GM19035 (cell line): ENCODE measurements around the gene UQCC5.

Source experiments
- ATAC-seq: cut with Tn5 transposase; IDR thresholded peaks from one replicate; pipeline ENCODE4 v1.9.1; 2021; ENCODE audit not compliant: unreplicated experiment

The UQCC5 gene, protein sequence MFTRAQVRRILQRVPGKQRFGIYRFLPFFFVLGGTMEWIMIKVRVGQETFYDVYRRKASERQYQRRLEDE

DNA sequence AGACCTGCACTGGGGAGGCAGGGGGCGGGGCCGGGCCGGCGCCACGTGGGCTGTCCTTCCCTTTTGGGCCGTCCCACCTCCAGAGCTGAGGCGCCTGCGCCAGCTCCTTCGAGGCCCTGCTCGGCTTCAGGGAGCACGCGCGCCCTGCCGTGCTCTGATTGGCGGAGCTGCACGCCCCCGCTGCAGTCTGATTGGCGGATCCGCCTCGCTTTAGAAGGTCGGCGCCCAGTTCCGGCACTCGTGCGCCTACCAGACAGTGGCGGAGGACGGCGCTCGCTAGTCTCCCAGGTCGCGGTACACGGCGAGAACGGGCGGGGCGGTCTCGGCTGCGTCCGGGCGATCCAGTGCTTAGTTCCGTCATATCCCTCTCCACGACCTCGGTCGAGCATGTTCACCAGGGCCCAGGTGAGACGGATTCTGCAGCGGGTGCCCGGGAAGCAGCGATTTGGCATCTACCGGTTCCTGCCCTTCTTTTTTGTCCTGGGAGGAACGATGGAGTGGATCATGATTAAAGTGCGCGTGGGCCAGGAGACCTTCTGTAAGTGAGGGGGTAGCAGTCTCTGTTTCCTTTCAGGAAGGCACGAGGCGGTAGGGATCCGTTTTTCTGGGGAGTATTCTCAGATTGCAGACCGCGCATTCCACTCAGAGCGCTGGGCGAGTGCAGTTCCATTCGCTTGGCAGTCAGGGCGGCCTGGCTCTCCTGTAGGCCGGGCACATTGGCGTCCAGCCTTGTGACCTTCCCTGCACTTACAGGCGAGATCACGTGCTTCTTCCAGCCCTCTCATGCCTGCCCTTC lies at the start of gene UQCC5:
Gene UQCC5, plus strand, starts transcription at position 237 of the 796 bp plus-strand sequence. Its CDS starts 151 bp downstream, at position 388.
- ATAC-seq, result peak; percentile 83

DNA sequence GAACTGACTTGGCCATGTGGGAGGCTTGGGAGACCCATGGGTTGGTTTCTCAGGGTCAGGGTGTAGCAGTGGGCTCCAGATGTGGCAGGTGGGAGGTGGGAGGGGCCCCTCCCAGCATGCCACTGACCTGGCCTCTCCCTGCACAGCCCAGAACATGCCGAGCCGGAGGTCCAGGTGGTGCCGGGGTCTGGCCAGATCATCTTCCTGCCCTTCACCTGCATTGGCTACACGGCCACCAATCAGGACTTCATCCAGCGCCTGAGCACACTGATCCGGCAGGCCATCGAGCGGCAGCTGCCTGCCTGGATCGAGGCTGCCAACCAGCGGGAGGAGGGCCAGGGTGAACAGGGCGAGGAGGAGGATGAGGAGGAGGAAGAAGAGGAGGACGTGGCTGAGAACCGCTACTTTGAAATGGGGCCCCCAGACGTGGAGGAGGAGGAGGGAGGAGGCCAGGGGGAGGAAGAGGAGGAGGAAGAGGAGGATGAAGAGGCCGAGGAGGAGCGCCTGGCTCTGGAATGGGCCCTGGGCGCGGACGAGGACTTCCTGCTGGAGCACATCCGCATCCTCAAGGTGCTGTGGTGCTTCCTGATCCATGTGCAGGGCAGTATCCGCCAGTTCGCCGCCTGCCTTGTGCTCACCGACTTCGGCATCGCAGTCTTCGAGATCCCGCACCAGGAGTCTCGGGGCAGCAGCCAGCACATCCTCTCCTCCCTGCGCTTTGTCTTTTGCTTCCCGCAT lies 49.2 kb upstream of the UQCC5 start:
- ATAC-seq, result no peak

DNA sequence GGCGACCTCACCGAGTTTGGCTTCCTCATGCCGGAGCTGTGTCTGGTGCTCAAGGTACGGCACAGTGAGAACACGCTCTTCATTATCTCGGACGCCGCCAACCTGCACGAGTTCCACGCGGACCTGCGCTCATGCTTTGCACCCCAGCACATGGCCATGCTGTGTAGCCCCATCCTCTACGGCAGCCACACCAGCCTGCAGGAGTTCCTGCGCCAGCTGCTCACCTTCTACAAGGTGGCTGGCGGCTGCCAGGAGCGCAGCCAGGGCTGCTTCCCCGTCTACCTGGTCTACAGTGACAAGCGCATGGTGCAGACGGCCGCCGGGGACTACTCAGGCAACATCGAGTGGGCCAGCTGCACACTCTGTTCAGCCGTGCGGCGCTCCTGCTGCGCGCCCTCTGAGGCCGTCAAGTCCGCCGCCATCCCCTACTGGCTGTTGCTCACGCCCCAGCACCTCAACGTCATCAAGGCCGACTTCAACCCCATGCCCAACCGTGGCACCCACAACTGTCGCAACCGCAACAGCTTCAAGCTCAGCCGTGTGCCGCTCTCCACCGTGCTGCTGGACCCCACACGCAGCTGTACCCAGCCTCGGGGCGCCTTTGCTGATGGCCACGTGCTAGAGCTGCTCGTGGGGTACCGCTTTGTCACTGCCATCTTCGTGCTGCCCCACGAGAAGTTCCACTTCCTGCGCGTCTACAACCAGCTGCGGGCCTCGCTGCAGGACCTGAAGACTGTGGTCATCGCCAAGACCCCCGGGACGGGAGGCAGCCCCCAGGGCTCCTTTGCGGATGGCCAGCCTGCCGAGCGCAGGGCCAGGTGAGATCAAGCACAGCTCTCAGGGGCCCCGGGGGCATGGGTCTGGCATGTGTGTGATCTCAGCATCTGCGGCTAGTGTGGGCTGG lies 48.4 kb upstream of the UQCC5 start:
- ATAC-seq, result no peak

DNA sequence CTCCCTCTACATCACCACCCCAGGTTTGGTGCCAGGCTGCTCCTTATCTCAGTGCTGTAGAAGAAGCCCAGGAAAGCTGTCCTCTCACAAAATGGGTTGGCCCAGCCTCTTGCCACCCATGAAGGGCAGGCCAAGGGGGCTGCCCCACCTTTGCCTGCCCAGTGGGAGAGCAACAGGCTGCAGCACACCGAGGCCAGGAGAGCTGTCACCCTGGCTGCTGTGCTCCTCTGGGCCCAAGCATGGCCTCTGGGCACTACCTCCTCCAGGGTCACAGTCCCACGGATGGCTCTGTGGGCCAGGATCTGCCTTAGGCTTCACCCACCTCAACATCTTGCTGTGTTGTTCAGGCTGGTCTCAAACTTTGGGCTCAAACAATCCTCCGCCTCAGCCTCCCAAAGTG lies 47.7 kb upstream of the UQCC5 start:
- ATAC-seq, result no peak

DNA sequence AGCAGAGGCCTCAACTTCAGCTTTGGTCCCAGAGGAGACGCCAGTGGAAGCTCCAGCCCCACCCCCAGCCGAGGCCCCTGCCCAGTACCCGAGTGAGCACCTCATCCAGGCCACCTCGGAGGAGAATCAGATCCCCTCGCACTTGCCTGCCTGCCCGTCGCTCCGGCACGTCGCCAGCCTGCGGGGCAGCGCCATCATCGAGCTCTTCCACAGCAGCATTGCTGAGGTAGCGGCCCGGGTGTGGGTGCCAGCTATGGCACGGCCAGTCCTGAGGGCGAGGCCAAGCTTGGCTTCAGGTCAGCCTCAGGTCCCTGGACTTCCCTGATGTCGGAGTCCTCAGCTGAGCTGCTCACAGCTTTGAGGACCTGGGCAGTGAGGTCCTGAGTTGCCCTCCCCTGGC lies 47.0 kb upstream of the UQCC5 start:
- no peak for ATAC-seq

DNA sequence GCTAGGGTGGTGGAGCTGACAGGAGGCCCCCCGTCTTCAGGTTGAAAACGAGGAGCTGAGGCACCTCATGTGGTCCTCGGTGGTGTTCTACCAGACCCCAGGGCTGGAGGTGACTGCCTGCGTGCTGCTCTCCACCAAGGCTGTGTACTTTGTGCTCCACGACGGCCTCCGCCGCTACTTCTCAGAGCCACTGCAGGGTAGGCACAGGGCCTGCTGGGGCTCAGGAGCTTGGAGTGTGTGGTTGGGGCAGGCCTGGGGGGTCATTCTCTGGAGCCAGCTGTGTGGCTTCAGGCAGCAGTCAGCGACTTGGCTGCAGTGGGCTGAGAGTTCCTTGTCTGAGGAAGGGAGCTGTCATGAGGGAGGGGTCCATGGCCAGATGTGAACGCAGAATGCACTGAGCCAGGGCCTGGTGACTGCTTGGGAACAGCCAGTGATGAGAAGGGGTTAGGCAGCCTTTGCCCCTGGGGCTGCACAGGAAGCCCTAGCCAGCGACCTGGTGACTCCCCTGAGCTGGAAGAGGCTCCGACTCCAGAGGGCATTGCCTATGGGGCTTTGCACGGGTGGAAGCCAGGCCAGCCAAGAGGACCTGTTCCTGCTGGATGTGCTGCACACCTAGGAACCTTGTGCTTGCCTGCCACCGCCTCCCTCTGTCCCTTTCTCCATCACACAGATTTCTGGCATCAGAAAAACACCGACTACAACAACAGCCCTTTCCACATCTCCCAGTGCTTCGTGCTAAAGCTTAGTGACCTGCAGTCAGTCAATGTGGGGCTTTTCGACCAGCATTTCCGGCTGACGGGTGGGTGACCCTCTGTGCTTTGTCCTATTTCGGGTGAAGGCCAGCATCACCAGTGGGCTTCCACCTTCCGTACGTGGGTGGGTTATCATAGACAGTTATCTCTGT lies 46.1 kb upstream of the UQCC5 start:
- no peak for ATAC-seq

DNA sequence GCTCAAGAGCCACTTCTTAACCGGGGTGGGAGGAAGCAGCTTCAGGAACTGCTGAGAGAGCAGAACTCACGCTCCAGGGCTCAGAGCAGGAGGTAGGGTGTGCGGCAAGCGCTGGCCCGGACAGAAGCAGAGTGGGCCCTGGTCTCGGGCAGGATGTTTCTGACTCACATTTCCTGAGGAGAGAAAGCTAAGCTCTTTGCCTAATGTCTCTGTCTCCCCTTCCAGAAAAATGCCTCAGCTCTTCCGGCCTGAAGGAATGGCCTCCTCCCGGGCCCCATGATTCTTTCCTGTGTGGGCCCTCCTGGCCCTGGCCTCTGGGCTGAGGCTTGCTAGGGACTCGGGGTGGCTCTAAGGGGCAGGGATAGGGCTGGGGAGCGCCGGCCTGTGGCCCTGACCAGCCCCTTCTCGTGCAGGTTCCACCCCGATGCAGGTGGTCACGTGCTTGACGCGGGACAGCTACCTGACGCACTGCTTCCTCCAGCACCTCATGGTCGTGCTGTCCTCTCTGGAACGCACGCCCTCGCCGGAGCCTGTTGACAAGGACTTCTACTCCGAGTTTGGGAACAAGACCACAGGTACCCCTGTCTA lies 45.4 kb upstream of the UQCC5 start:
- no peak for ATAC-seq

DNA sequence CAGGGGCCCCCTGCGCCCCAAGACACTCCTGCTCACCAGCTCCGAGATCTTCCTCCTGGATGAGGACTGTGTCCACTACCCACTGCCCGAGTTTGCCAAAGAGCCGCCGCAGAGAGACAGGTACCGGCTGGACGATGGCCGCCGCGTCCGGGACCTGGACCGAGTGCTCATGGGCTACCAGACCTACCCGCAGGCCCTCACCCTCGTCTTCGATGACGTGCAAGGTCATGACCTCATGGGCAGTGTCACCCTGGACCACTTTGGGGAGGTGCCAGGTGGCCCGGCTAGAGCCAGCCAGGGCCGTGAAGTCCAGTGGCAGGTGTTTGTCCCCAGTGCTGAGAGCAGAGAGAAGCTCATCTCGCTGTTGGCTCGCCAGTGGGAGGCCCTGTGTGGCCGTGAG lies 44.3 kb upstream of the UQCC5 start:
- ATAC-seq, result no peak

DNA sequence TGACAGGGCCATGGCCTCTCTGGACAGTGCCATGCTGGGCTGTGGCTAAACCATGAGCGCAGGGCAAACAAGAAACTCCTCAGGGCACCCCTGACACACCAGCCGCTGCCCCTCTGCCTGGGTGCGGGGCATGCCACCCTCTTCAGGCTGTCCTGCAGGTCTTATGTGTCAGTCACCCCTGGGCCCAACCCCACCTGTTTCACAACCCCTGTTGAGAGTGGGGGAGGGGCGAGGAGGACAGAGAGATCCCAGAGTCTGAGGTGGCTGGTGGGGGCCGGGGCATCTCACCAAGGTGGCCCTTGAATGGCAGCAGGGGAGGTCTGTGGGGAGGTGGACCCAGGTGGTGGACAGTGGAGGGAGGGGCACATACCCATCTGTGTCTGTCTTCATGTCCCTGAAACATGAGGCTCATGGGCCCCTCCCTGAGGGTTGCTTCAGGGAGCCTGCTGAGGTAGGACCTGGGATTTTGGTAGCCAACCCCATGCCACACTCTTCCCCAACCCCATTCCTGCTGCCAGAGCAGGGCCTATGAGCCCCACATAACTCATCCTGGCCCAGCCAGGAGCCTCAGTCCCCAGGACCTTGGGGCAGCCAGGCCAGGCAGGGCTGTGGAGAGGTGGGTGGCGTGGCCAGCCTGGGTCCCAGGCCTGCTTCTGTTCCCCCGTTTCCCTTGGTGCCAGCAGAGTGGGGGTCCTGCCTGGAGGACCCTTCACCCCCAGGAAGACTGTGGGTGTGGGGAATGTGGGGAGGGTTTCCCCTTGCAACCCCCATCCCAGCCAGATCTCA lies 43.0 kb upstream of the UQCC5 start:
- no peak for ATAC-seq

DNA sequence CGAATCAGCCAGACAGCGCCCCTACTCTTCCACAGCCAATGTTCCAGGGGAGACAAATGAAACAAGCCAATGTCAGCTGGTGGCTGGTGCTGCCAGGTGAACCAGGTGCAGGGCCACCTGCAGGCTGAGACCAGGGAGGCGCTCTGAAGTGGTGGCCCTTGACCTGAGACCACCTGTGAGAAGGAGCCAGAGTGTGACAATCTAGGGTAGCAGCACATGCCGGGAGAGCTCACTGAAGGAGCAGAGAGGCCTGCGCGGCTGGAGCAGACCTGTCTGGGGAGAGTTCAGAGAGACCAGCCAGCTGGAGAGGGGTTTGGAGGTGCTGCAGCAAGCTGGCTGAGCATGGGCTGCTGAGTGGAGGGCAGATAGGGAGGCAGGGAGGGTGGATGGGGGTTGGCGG lies 42.0 kb upstream of the UQCC5 start:
- ATAC-seq, result no peak

DNA sequence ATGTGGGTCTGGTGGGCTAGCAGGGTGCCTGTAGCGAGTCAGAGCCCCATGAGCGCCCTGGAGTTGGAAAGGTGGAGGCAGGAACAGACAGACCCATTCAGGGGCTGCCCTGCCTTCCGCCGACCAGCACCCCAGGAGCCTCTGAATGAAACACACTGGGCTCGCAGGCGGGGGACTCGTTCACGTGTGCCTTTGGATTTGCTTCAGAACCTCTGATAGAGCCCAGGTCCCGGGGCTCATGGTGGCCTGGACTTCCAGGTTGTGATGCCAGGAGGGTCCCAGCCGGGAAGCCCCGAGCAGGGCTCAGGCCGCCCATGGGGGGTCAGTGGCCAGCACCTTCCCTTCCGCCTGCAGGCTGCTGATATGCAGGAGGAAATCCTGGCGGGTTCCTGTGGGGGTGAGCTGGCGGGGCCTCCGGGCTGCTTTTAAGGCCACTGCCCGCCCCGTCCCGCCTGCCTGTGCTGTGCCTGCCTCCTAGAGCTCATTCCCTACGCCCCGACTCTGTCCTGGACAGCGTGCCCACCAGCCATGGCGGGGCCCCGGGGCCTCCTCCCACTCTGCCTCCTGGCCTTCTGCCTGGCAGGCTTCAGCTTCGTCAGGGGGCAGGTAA lies 41.4 kb upstream of the UQCC5 start, which contains the start of gene STAB1:
Gene STAB1, plus strand, starts transcription at position 453 of the 610 bp plus-strand sequence. Its CDS starts 76 bp downstream, at position 529.
- ATAC-seq, result no peak

DNA sequence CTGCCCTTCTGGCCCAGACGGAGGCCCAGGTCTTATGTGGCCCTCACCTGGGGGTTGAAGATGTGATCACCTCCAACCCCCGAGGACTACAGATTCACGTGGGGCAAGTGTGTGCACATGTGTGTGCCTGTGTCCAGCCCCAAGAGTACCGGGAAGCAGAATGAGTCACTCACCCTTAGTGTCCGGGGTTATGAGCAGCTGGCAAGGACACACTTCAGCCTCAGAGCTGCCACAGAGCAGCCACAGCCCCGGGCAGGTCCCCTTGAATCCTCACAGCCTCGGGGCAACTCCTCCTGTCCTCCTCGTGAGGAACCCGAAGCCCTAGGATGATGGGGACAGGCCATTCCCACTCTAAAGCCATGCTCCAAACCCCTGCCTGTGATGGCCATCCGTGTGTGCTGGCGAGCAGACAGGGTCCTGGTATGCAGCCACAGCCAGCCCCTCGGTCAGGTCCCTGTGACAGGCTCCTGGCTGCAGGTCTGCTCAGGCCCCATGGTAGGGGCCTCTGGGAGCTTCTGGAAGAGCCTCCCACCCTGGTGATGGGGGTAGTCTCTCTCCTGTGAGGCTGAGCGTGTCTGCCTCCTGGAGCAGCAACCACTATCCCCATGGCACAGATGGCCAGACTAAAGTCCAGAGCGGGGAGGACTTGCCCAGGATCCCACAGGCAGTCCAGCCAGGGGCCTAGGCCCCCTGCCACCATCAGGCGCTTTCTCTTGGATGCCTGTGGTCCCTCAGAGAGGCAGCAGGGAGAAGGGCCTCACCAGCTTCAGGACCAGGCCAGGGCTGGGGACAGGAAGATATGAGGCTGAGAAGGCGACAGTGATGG lies 40.4 kb upstream of the UQCC5 start:
- ATAC-seq, result no peak

DNA sequence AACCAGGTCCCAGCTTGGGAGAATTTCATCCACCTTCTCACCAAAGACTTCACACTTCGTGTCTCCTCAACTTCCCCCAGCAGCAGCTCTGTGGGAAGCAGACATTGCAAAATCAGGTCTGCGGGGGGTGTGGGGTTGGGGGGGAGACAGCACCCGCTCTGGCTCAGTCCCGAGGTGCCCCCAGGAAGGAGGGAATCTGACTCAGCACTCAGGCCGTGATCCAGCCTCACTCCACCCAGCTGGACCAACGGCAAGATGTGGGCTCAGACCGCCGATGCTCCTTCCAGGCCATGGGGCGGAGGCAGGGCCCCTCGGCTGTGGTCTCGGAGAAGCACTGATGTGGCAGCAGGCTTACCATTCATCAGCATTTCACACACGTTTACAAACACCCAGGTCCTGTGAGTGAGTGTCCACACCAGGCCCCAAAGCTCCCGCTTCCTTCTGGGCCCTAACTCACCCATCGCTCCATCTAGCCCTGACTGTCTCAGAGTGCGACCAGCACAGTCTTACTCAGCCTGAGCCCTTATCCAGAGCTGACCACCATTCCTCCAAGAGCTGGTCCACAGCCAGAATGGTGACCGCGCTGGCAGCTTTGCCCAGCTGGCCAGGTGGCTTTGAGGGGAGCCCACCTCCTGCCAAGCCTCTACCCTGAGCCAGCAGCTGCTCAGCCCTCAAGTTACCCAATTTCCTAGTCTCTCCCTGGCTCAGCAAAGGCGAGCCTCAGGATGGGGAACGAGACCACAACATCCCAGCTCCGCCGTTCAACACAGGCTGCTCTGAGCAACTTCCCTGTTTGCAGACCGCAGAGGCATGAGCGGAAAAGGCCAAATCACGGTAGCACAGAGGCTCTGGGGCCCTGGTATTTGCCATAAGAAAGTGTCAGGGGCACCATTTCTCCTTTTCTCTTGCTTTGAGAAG lies 38.0 kb upstream of the UQCC5 start:
- ATAC-seq, result no peak

DNA sequence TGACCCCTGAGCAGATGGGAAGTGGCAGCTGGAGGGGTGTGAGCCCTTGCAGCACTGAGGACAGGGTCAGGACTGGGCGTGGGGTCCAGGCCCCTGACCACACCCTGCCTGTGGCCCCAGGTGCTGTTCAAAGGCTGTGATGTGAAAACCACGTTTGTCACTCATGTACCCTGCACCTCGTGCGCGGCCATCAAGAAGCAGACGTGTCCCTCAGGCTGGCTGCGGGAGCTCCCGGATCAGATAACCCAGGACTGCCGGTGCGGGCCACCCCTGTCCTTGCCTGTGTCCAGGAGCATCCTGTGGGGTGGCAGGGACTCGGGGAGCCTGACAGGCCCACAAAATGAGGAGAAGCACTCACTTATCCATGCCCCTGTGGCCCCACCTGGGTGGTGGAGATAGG lies 35.4 kb upstream of the UQCC5 start:
- no peak for ATAC-seq

DNA sequence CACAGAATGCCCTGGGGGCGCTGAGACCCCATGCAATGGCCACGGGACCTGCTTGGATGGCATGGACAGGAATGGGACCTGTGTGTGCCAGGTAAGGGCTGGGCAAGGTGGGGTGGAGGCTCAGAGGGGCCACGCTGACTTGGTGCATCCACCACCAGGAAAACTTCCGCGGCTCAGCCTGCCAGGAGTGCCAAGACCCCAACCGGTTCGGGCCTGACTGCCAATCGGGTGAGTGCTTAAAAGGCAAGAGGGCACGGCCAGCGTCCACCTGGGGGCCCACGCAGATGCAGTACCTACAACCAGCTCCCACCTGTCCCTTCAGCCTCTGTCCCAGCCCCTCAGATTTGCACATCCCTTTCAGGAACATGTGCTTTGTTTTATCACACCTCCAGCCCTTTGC lies 34.4 kb upstream of the UQCC5 start:
- ATAC-seq, result no peak

DNA sequence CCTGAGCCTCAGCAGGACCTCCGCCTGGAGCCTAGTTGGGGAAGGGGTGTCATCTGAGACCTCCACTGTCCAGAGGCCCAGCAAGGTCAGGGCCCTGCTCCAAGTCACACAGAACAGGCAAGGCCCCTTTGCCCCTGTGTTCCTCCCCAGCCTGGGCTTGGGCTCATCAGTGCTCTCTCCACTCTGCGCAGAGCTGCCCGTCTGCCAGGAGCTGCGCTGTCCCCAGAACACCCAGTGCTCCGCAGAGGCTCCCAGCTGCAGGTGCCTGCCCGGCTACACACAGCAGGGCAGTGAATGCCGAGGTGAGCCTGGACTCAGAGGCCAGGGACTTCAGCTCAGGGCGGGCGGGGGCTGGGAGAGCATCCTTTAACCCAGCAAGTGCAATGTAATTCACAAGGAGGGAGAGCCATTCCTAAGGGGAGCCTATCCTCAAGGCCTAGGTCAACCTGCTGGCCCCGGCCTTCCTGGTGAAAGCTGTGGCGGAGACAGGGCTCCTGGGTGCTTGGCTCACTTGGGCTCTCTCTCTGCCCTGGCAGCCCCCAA lies 33.5 kb upstream of the UQCC5 start:
- no peak for ATAC-seq
